Fibroblast of gingiva (primary cell): ENCODE data around the gene SRP19.
"Not testable (repeated sequence)": the region's sequence is repeated elsewhere in the genome, so short reads cannot be mapped to it uniquely, and the experiment has no call there.

Experiments
- DNase-seq: peaks from one replicate; pipeline ENCODE4 v3.0.0-alpha.2; 2011; ENCODE audit warnings: low read depth

Gene SRP19

GRCh38 chr5:112860929-112861637 is at the start of gene SRP19:
TSS of gene SRP19 (plus strand) at chr5:112861287. CDS start at chr5:112861377, 90 bp downstream.
- DNase-seq, result peak; percentile 97

- no peak for DNase-seq
Measured at GRCh38 chr5:112812549-112812948, 48.5 kb upstream of the SRP19 start.

GRCh38 chr5:112820246-112820645 is 40.8 kb upstream of the SRP19 start:
- no peak for DNase-seq

DNA sequence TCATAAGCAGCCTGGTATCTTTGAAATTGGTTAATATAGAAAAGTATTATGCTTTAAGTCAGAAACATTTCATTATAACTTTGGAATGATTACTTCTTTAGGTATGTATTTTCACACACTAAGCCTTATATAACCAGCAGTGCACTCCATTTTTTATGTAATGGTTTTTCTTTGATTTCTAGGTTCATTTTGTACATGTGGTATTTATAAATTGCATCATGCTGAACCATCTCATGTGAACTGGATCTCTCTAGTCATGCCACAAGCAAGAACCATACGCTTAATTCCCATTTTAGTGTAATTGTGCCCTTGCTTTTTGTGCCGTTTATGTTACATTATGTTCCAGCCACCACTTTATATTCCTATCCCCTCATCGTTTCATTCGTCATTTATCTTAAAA is 38.6 kb upstream of the SRP19 start:
- peak; percentile 21 for DNase-seq

GRCh38 chr5:112823181-112823580 is 37.9 kb upstream of the SRP19 start:
- DNase-seq, result no peak

- DNase-seq, result no peak
Measured at GRCh38 chr5:112823656-112824055, 37.4 kb upstream of the SRP19 start.

DNA sequence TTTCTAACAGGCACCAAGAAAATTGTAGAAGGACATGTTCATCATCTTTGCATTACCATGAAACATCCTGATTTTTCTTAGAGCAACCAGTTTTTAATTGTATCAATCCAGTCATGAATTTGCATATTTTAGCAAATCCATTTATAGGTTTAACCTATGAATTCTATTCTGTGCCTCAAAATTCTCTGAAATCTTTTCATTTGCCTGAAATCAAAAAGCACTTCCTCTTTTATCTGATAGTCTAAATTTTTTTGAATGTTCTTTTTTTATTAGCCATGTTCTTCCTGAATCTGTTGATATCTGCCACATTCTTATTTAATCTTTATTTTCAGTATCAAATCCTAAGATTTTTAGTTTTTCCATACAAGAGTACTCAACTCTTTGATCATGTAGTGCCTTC is 36.9 kb upstream of the SRP19 start:
- DNase-seq, result no peak

- DNase-seq, result no peak
Measured at GRCh38 chr5:112830378-112830777, 30.7 kb upstream of the SRP19 start.

- no peak for DNase-seq
Measured at GRCh38 chr5:112833971-112834370, 27.1 kb upstream of the SRP19 start.

DNA sequence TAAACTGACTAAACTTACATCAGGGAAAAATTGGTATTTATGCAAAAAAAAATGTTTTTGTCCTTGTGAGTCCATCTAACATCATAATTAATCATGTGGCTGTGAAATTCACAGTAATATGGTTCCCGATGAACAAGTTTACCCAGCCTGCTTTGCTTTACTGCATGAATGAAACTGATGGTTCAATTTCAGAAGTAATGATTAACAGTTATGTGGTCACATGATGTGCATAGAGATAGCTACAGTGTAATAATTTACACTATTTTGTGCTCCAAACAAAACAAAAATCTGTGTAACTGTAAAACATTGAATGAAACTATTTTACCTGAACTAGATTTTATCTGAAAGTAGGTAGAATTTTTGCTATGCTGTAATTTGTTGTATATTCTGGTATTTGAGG is 16.6 kb upstream of the SRP19 start:
- DNase-seq, result no peak

DNA sequence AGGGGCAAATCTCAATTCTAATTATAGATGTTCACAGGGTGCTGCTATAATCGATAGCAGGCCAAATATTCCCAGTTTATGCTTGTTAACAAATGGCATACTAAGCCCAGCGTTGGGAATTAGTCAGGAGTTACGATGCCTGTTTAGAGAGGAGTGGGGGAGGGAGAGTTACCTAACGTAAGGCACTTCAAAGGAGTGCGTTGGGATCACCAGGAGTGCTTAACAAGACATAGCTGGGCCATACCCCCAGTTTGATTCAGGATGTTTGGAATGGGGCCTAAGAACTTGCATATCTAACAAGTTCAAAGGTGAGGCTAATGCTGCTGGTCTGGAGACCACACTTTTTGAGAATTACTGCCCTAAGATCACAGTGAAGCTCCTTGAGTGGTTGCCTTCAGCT is 14.5 kb upstream of the SRP19 start:
- no peak for DNase-seq

DNA sequence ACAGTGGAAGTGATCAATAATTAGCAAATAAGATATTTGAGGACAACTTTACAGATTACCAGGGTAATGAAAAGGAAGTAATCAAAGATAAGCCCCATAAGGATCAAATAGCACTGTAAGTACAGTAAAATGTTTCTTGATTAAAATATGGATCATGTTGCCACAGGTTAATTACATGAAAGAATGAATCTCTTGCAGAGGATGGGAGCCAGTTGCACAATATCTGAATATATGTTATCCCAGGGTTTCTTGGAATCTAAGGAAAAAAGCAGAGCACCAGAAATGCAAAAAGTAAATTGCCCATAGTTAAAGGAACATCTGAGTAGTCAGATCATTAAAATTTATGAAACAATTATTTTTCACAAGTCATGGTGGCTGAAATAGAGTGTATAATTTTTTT is 13.8 kb upstream of the SRP19 start:
- no peak for DNase-seq

DNA sequence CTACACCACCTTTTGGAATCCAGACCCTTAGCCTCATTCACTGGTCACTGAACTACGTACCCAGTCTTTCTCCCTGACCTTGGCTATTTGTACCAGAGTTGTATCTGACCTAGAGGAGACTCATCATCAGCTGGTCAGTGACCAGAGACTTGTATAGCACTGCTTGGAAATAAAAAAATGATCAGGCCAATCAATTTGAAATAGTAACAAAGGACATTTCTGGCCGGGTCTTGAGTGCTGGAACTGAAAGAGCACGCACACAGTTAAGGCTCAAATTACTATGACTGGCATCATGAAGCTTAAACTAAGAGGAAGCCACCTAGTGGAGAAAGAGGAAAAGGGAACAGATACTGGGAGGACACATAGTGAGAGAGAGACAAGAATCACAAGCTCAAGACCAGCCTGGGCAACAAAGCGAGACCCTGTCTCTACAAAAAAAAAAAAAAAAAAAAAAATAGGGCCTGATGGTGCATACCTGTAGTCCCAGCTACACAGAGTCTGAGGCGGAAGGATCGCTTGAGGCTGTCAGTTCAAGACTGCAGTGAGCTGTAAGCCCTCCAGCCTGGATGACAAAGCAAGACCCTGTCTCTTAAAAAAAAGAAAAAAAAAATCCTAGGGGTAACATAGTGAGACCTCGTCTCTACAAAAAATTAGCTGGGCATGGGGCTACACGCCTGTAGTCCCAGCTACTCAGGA is 12.8 kb upstream of the SRP19 start:
- DNase-seq, result peak; percentile 78

DNA sequence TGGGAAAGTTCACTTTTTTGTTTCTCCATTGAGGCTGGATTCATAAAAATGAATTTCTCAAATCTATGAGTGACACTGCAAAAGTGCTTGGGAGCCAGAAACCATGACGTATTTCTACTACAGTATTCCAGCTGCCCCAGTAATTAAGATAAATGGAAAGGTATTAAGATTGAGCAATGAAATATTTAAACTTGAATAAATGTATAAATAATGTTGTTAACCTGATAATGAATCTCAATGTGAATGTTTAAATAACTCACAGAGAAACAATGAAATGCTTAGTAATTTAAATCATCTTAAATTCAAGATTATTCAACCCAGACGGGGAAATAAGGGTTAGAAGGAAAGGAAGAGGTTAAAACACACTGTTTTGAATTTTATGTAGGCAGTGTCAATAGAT is 11.2 kb upstream of the SRP19 start:
- no peak for DNase-seq

DNA sequence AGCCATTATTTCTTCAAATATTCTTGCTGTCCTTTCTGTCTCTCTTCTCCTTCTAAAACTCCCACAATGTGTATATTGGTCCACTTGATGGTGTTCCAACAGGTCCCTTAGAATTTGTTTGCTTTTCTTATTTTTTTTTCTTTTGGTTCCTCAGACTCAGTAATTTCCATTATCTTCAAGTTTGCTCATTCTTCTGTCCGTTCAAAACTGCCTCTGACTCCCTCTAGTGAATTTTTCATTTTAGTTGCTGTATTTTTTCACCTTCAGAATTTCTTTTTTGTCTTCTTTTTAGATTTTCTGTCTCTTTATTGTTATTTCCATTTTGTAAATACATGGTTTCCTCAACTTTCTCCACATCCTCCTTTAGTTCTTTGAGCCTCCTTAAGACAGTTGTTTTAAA is 6.4 kb upstream of the SRP19 start:
- no peak for DNase-seq

GRCh38 chr5:112857866-112858265 is 3.2 kb upstream of the SRP19 start:
- no peak for DNase-seq

- DNase-seq, result not testable (repeated sequence)
Measured at GRCh38 chr5:112860571-112860928, 537 bp upstream of the SRP19 start.

DNA sequence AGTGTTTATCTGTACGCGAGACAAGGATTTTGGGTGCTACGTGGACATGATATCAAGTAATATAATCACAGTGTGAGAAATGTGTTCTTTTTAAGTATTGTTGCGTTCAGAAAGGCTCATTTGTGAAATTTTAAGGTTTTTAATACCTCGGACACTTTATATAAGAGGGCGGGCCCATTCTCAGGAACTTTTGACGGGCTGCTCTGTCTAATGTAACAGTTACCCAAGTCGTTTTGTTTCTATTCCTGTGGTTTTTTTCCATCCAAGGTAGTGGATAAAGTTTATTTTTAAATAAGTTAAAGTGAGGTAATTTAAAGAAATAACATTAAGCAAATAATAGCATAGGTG is 525 bp downstream of the SRP19 start:
- no peak for DNase-seq

GRCh38 chr5:112862085-112862484 is 998 bp downstream of the SRP19 start:
- no peak for DNase-seq

DNA sequence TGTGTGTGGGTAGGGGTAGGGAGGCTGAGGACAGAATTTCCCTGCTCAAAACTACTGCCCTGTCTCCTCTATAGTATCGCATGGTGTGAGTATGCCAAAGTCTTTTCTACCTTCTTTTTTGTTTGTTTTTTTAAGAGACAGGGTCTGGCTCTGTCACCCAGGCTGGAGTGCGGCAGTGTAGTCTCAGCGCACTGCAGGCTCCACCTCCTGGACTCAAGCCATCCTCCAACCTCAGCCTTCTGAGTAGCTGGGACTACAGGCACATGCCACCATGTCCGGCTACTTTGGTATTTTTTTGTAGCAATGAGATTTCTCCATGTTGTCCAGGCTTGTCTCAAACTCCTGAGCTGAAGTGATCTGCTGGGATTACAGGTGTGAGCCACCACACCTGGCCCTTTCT is 2.5 kb downstream of the SRP19 start:
- DNase-seq, result no peak

DNA sequence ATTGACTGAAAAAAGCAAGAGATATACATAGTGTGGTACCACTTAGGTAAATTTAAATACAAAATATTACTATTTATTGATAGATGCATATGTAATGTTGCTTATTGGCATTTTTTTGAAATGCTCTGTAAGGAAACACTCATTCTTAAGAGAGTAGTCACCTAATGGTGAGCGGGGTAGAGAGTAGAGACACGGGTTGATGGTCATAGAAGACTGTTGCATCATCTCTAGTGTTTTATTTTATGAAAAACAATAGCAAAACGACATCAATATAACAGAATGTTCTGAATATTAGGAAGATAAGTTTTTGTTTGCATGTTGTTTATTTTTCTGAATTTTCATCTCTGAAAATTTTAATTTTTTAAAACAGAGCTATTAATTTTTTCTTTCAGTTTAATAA is 4.0 kb downstream of the SRP19 start:
- no peak for DNase-seq

- no peak for DNase-seq
Measured at GRCh38 chr5:112866739-112867138, 5.7 kb downstream of the SRP19 start.

GRCh38 chr5:112867411-112867810 is 6.3 kb downstream of the SRP19 start:
- DNase-seq, result no peak

DNA sequence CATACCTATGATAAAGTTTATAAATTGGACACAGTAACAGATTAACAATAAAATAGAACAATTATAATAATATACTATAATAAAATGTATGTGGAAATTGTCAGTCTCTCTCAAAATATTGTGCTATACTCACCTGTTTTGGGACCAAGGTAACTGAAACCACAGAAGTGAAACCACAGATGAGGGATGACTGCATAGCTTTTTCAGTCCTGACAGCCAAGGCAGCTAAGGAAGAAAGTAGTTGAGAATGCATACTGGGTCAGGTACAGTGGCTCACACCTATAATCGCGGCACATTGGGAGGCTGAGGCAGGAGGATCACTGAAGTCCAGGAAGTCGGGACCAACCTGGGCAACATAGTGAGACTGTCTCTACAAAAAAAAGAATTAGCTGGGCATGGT is 8.9 kb downstream of the SRP19 start:
- no peak for DNase-seq
